HCT116 (cell line): ENCODE results near the gene SP110. TPM values are rescaled to one million over a fixed set of nuclear protein-coding genes. Genes with fewer than 3 reads are reported as not detected.
"Not testable (repeated sequence)": the region's sequence is repeated elsewhere in the genome, so short reads cannot be mapped to it uniquely, and the experiment has no call there.

Experiments
- ATAC-seq: fragments of 200-7000 bp; cut with Tn5 transposase; 2 replicates; pipeline ENCODE4 v1.9.1; 2020; ENCODE audit warnings: mild to moderate bottlenecking, moderate library complexity
- BruUV-seq: library from RNA; stranded (reverse); fragments of 400-500 nt; replicated peaks from 2 replicates; lab custom pipeline; 2021; lab: Mats Ljungman, UMichigan
- CTCF ChIA-PET: fragments of 300-600 bp; sonication (Branson Sonifier 250); formaldehyde crosslinking; loops from one replicate; lab custom pipeline; 2021; ENCODE audit warnings: antibody characterized with exemption; lab: Charles Lee
- POLR2A ChIA-PET: fragments of 300-600, 350-600 bp; sonication (Branson Sonifier 250); formaldehyde crosslinking; loops from one replicate; lab custom pipeline; 2021; ENCODE audit warnings: antibody characterized with exemption; lab: Charles Lee
- RAD21 ChIA-PET, 2 experiments: fragments of 300-600 bp; sonication (Branson Sonifier 250); formaldehyde crosslinking; loops; one replicate each; lab custom pipeline; 2023; ENCODE audit warnings: low total read pairs in 2 of 2; ENCODE audit not compliant: uncharacterized antibody in 2 of 2, unreplicated experiment in 2 of 2, low non-redundant PET in 1 of 2; lab: Charles Lee
- DNase-seq: peaks from one replicate; pipeline ENCODE4 v3.0.0-alpha.2; 2010; ENCODE audit warnings: low read depth, low spot score
- H2AFZ ChIP-seq: fragments of 200-600 bp; shearing (Covaris generic), sonication (generic); 2 replicates; pipeline ENCODE4 v1.6.1; 2017; ENCODE audit warnings: low read depth, mixed run types, mixed read lengths, antibody characterized with exemption, low read length; ENCODE audit not compliant: poor library complexity, severe bottlenecking
- H3K27ac ChIP-seq: 2 replicates; pipeline ENCODE4 v1.5.1; 2012; ENCODE audit warnings: low read depth, low read length
- H3K27me3 ChIP-seq: fragments of 200-600 bp; sonication (generic); 2 replicates; pipeline ENCODE4 v1.6.1; 2016; ENCODE audit warnings: mixed run types, low read length, mixed read lengths; ENCODE audit not compliant: insufficient read depth
- H3K36me3 ChIP-seq, 2 experiments: fragments of 200-500 bp in 1 of 2; fragments of 200-600 bp in 1 of 2; sonication (Bioruptor generic) in 1 of 2; sonication (generic) in 1 of 2; 2 replicates each; pipeline versions ENCODE4 v1.5.1 to v1.6.1; 2014 to 2016; ENCODE audit warnings: low read length in 2 of 2, inconsistent platforms in 1 of 2, mixed read lengths in 1 of 2, mixed run types in 1 of 2; ENCODE audit not compliant: insufficient read depth in 2 of 2, control insufficient read depth in 1 of 2
- H3K4me1 ChIP-seq, 2 experiments: fragments of 200-600 bp in 1 of 2; sonication (generic) in 1 of 2; 2 replicates each; pipeline versions ENCODE4 v1.5.1 to v1.6.1; 2012 to 2017; ENCODE audit warnings: low read length in 2 of 2, inconsistent platforms in 1 of 2, mild to moderate bottlenecking in 1 of 2, mixed read lengths in 1 of 2, mixed run types in 1 of 2, moderate library complexity in 1 of 2; ENCODE audit not compliant: insufficient read depth in 2 of 2, control insufficient read depth in 1 of 2
- H3K4me2 ChIP-seq: fragments of 200-600 bp; sonication (generic); 2 replicates; pipeline ENCODE4 v1.6.1; 2017; ENCODE audit warnings: mixed run types, low read length, mixed read lengths
- H3K4me3 ChIP-seq, 2 experiments: fragments of 200-600 bp in 1 of 2; sonication (generic) in 1 of 2; replicated peaks in 1 of 2; 2 replicates each; pipeline ENCODE4 v1.5.1; 2011 to 2016; ENCODE audit warnings: low read length in 2 of 2, control low read depth in 1 of 2, low read depth in 1 of 2, mild to moderate bottlenecking in 1 of 2, mixed read lengths in 1 of 2, mixed run types in 1 of 2
- H3K79me2 ChIP-seq: fragments of 200-600 bp; sonication (generic); 2 replicates; pipeline ENCODE4 v1.6.1; 2017; ENCODE audit warnings: mild to moderate bottlenecking, mixed run types, low read length, moderate library complexity, mixed read lengths; ENCODE audit not compliant: insufficient read depth
- H3K9ac ChIP-seq: fragments of 200-600 bp; sonication (generic); 2 replicates; pipeline ENCODE4 v1.6.1; 2016; ENCODE audit warnings: low read length, mixed read lengths
- H3K9me2 ChIP-seq: fragments of 200-600 bp; sonication (generic), shearing (Covaris generic); 2 replicates; pipeline ENCODE4 v1.6.1; 2017; ENCODE audit warnings: mixed run types, mild to moderate bottlenecking, moderate library complexity; ENCODE audit not compliant: insufficient read depth
- H3K9me3 ChIP-seq, 2 experiments: fragments of 200-500 bp in 1 of 2; fragments of 200-600 bp in 1 of 2; sonication (Bioruptor generic) in 1 of 2; sonication (generic) in 1 of 2; 2 replicates each; pipeline ENCODE4 v1.6.1; 2014 to 2017; ENCODE audit warnings: low read length in 2 of 2, mixed read lengths in 2 of 2, inconsistent platforms in 1 of 2, low read depth in 1 of 2, mild to moderate bottlenecking in 1 of 2, mixed run types in 1 of 2, moderate library complexity in 1 of 2; ENCODE audit not compliant: control insufficient read depth in 1 of 2, insufficient read depth in 1 of 2
- H4K20me1 ChIP-seq: fragments of 200-600 bp; sonication (generic), shearing (Covaris generic); 2 replicates; pipeline ENCODE4 v1.6.1; 2017; ENCODE audit warnings: mixed run types, mild to moderate bottlenecking, moderate library complexity; ENCODE audit not compliant: insufficient read depth
- CBX3 ChIP-seq: IDR thresholded peaks from 2 replicates; pipeline ENCODE4 v1.6.1; 2012; ENCODE audit warnings: low read depth
- EGR1 ChIP-seq: IDR thresholded peaks from 2 replicates; pipeline ENCODE4 v1.6.1; 2012; ENCODE audit warnings: low read depth
- ELF1 ChIP-seq: IDR thresholded peaks from 2 replicates; pipeline ENCODE4 v1.6.1; 2012; ENCODE audit warnings: low read depth, borderline replicate concordance
- EZH2 ChIP-seq: fragments of 200-600 bp; sonication (generic); IDR thresholded peaks from 2 replicates; pipeline ENCODE4 v1.6.1; 2017; ENCODE audit warnings: antibody characterized with exemption, mixed run types
- EZH2phosphoT487 ChIP-seq: fragments of 200-600 bp; IDR thresholded peaks from 2 replicates; pipeline ENCODE4 v1.6.1; 2018; ENCODE audit warnings: antibody characterized with exemption, borderline replicate concordance
- FOSL1 ChIP-seq: IDR thresholded peaks from 2 replicates; pipeline ENCODE4 v1.6.1; 2012; ENCODE audit warnings: low read depth
- JUND ChIP-seq: IDR thresholded peaks from 2 replicates; pipeline ENCODE4 v1.6.1; 2012
- POLR2A ChIP-seq: IDR thresholded peaks from 2 replicates; pipeline ENCODE4 v1.7.0; 2011; ENCODE audit warnings: borderline replicate concordance; ENCODE audit not compliant: insufficient read depth, insufficient read length; ENCODE audit errors: extremely low read depth
- POLR2AphosphoS5 ChIP-seq: IDR thresholded peaks from 2 replicates; pipeline ENCODE4 v1.6.1; 2011; ENCODE audit warnings: mild to moderate bottlenecking, low read depth, low read length, moderate library complexity
- SIN3A ChIP-seq: IDR thresholded peaks from 2 replicates; pipeline ENCODE4 v1.6.1; 2012; ENCODE audit warnings: low read depth
- SRF ChIP-seq: IDR thresholded peaks from 2 replicates; pipeline ENCODE4 v1.6.1; 2012; ENCODE audit warnings: low read depth
- TCF7L2 ChIP-seq: IDR thresholded peaks from 2 replicates; pipeline ENCODE4 v1.7.0; 2011; ENCODE audit warnings: borderline replicate concordance, inconsistent platforms; ENCODE audit not compliant: insufficient read depth, insufficient read length; ENCODE audit errors: extremely low read depth
- ZFX ChIP-seq: fragments of 450-650 bp; IDR thresholded peaks from 2 replicates; pipeline ENCODE4 v1.6.1; 2017
- intact Hi-C: fragments of 100-400 bp; cut with micrococcal nuclease; formaldehyde crosslinking; loops from 2 replicates; pipeline ENCODE4 v1.10.0; 2022
- total RNA-seq: library from RNA; stranded (reverse); gene quantifications from one replicate; pipeline ENCODE4 v1.2.1, GENCODE V29; 2021; ENCODE audit not compliant: unreplicated experiment
- TF ChIP-seq, protein P1 (sequence below): IDR thresholded peaks from 2 replicates; pipeline ENCODE4 v1.6.1; 2012; ENCODE audit warnings: low read depth
- TF ChIP-seq, protein P2 (sequence below): IDR thresholded peaks from 2 replicates; pipeline ENCODE4 v1.6.1; 2011; ENCODE audit warnings: mild to moderate bottlenecking, low read length, moderate library complexity; ENCODE audit not compliant: insufficient replicate concordance; ENCODE audit errors: extremely low read depth

The SP110 gene
- total RNA-seq, 1 experiment from 2014 or later: 8.5 TPM

DNA sequence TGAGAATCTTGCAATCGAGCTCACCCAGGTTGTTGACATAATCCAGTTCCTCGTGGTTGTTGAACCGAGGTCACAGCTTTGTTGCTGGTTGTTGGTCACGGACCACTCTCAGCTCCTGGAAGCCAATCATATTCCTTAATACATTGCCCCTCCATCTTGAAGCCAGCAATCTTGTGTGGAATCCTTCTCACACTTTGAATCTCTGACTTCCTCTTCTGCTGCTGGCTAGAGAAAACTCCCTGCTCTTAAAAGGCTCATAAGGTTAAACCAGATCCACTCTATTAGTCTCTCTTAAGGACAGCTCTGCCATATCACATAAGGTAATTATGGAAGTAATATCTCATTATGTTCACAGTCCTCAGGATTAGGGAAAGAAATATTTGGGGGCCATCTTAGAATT lies 46.9 kb upstream of the SP110 start:
- no peak for DNase-seq
- RAD21 ChIA-PET: no interaction called here
- CTCF ChIA-PET: no interaction called here
- TF ChIP-seq ZFX (no peak), POLR2AphosphoS5 (no peak), EZH2 (no peak), EGR1 (no peak), ELF1 (no peak), EZH2phosphoT487 (no peak), SRF (no peak), POLR2A (no peak), CBX3 (no peak), SIN3A (no peak), TCF7L2 (no peak), FOSL1 (no peak), JUND (no peak)
- TF ChIP-seq, protein P1, sequence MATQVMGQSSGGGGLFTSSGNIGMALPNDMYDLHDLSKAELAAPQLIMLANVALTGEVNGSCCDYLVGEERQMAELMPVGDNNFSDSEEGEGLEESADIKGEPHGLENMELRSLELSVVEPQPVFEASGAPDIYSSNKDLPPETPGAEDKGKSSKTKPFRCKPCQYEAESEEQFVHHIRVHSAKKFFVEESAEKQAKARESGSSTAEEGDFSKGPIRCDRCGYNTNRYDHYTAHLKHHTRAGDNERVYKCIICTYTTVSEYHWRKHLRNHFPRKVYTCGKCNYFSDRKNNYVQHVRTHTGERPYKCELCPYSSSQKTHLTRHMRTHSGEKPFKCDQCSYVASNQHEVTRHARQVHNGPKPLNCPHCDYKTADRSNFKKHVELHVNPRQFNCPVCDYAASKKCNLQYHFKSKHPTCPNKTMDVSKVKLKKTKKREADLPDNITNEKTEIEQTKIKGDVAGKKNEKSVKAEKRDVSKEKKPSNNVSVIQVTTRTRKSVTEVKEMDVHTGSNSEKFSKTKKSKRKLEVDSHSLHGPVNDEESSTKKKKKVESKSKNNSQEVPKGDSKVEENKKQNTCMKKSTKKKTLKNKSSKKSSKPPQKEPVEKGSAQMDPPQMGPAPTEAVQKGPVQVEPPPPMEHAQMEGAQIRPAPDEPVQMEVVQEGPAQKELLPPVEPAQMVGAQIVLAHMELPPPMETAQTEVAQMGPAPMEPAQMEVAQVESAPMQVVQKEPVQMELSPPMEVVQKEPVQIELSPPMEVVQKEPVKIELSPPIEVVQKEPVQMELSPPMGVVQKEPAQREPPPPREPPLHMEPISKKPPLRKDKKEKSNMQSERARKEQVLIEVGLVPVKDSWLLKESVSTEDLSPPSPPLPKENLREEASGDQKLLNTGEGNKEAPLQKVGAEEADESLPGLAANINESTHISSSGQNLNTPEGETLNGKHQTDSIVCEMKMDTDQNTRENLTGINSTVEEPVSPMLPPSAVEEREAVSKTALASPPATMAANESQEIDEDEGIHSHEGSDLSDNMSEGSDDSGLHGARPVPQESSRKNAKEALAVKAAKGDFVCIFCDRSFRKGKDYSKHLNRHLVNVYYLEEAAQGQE: no peak
- TF ChIP-seq, protein P2, sequence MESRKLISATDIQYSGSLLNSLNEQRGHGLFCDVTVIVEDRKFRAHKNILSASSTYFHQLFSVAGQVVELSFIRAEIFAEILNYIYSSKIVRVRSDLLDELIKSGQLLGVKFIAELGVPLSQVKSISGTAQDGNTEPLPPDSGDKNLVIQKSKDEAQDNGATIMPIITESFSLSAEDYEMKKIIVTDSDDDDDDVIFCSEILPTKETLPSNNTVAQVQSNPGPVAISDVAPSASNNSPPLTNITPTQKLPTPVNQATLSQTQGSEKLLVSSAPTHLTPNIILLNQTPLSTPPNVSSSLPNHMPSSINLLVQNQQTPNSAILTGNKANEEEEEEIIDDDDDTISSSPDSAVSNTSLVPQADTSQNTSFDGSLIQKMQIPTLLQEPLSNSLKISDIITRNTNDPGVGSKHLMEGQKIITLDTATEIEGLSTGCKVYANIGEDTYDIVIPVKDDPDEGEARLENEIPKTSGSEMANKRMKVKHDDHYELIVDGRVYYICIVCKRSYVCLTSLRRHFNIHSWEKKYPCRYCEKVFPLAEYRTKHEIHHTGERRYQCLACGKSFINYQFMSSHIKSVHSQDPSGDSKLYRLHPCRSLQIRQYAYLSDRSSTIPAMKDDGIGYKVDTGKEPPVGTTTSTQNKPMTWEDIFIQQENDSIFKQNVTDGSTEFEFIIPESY: no peak
- Histone ChIP-seq H3K9ac (no peak overlapping the region), H3K4me2 (no peak overlapping the region), H3K4me1 (peaks cover 0 to 6% of the 10 kb centered on the region in 2 experiments; a peak in 1 of 4 replicates), H3K9me3 (no peaks in the 10 kb centered on the region), H4K20me1 (no peaks in the 10 kb centered on the region), H3K4me3 (no peak overlapping the region), H3K27ac (no peak overlapping the region), H2AFZ (no peak overlapping the region), H3K27me3 (no peaks in the 10 kb centered on the region), H3K9me2 (no peaks in the 10 kb centered on the region), H3K79me2 (no peaks in the 10 kb centered on the region), H3K36me3 (no peaks in the 10 kb centered on the region)
- intact Hi-C loops: no loop called here
- BruUV-seq: no TSS peak
- POLR2A ChIA-PET: no interaction called here
- no peak for ATAC-seq

DNA sequence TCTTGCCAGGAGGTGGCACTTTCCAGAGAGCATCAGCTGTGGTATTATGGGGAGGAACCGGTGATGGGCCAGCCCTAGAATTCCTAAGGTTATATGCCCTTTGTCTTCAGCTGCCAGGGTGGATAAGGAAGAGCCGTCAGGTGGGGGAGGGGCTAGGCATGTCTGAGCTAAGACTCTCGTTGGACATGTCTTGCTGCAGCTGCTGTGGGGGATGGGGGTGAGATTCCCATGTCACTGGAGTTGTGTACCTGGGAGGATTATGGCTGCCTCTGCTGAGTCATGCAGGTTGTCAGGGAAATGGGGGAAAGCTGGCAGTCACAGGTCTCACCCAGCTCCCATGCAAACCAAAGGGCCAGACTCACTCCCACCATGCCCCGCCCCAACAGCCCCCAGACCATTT lies 45.2 kb upstream of the SP110 start:
- BruUV-seq, H3K4me1 ChIP-seq, POLR2A ChIA-PET, H2AFZ ChIP-seq, ATAC-seq, H3K79me2 ChIP-seq, H3K27me3 ChIP-seq, intact Hi-C loops, H3K9ac ChIP-seq, H3K9me2 ChIP-seq, H3K4me2 ChIP-seq, H3K9me3 ChIP-seq, H3K4me3 ChIP-seq, CTCF ChIA-PET, H3K27ac ChIP-seq, DNase-seq, H4K20me1 ChIP-seq, RAD21 ChIA-PET, H3K36me3 ChIP-seq: not testable (repeated sequence)
